WTC11 (cell line): ENCODE results near the gene BBS4. TPM values are rescaled to one million over a fixed set of nuclear protein-coding genes. Genes with fewer than 3 reads are reported as not detected.

Experiments used
- ATAC-seq: fragments of 200-7000 bp; cut with Tn5 transposase; 2 replicates; pipeline ENCODE4 v1.10.0; 2021; ENCODE audit warnings: mild to moderate bottlenecking, moderate library complexity
- CTCF ChIA-PET: fragments of 300-600 bp; sonication (Branson Sonifier 250); formaldehyde crosslinking; loops from one replicate; lab custom pipeline; 2021; ENCODE audit warnings: antibody characterized with exemption; lab: Charles Lee
- POLR2A ChIA-PET: fragments of 350-600 bp; sonication (Branson Sonifier 250); formaldehyde crosslinking; loops from one replicate; lab custom pipeline; 2021; ENCODE audit warnings: antibody characterized with exemption; lab: Charles Lee
- DNase-seq: peaks from one replicate; pipeline ENCODE4 v3.0.0; 2021; ENCODE audit warnings: low spot score
- H3K27ac Mint-ChIP-seq: 2 replicates; pipeline ENCODE4 v1.8.0; 2021; ENCODE audit warnings: mixed read lengths
- H3K27me3 Mint-ChIP-seq: 2 replicates; pipeline ENCODE4 v1.8.0; 2021; ENCODE audit warnings: low read depth, mild to moderate bottlenecking, moderate library complexity, mixed read lengths
- H3K36me3 Mint-ChIP-seq: 2 replicates; pipeline ENCODE4 v1.8.0; 2021; ENCODE audit warnings: mixed read lengths
- H3K4me1 Mint-ChIP-seq: 2 replicates; pipeline ENCODE4 v1.8.0; 2022; ENCODE audit warnings: mixed read lengths
- H3K4me3 Mint-ChIP-seq: 2 replicates; pipeline ENCODE4 v1.8.0; 2021; ENCODE audit warnings: mild to moderate bottlenecking, moderate library complexity, mixed read lengths
- H3K9me3 Mint-ChIP-seq: 2 replicates; pipeline ENCODE4 v1.8.0; 2021; ENCODE audit warnings: mixed read lengths
- ATF1 ChIP-seq: sonication (generic); formaldehyde crosslinking; IDR thresholded peaks from 2 replicates; pipeline ENCODE4 v1.8.1; 2023; ENCODE audit warnings: mild to moderate bottlenecking, moderate library complexity, missing genetic modification reagents
- CBFB ChIP-seq: sonication (generic); formaldehyde crosslinking; IDR thresholded peaks from 2 replicates; pipeline ENCODE4 v1.8.1; 2022; ENCODE audit warnings: mild to moderate bottlenecking, low read depth, missing genetic modification reagents
- ESRRA ChIP-seq: sonication (generic); formaldehyde crosslinking; IDR thresholded peaks from 2 replicates; pipeline ENCODE4 v1.8.1; 2022; ENCODE audit warnings: mild to moderate bottlenecking, missing genetic modification reagents, borderline replicate concordance
- ETV6 ChIP-seq: sonication (generic); formaldehyde crosslinking; IDR thresholded peaks from 2 replicates; pipeline ENCODE4 v1.8.1; 2022; ENCODE audit warnings: mild to moderate bottlenecking, missing genetic modification reagents
- GABPB1 ChIP-seq: sonication (generic); formaldehyde crosslinking; IDR thresholded peaks from 2 replicates; pipeline ENCODE4 v1.8.1; 2023; ENCODE audit warnings: mild to moderate bottlenecking, missing genetic modification reagents
- GRHL2 ChIP-seq: fragments of 250-450 bp; sonication (Bioruptor Pico); IDR thresholded peaks from 2 replicates; pipeline ENCODE4 v1.8.0; 2022; ENCODE audit warnings: mild to moderate bottlenecking, moderate library complexity; ENCODE audit not compliant: insufficient replicate concordance, severe bottlenecking
- HMGA2 ChIP-seq: fragments of 250-450 bp; sonication (Bioruptor Pico); IDR thresholded peaks from 2 replicates; pipeline ENCODE4 v1.4.0; 2021; ENCODE audit warnings: mild to moderate bottlenecking, moderate library complexity
- JUN ChIP-seq: sonication (generic); formaldehyde crosslinking; IDR thresholded peaks from 2 replicates; pipeline ENCODE4 v1.8.0; 2023; ENCODE audit warnings: mild to moderate bottlenecking, missing genetic modification reagents
- MLX ChIP-seq: sonication (generic); formaldehyde crosslinking; IDR thresholded peaks from 2 replicates; pipeline ENCODE4 v1.8.1; 2023; ENCODE audit warnings: mild to moderate bottlenecking, missing genetic modification reagents, moderate library complexity
- MYBL2 ChIP-seq: sonication (generic); formaldehyde crosslinking; IDR thresholded peaks from 2 replicates; pipeline ENCODE4 v1.8.1; 2023; ENCODE audit warnings: mild to moderate bottlenecking, moderate library complexity, missing genetic modification reagents
- NFATC4 ChIP-seq: fragments of 250-450 bp; sonication (Bioruptor Pico); IDR thresholded peaks from 2 replicates; pipeline ENCODE4 v1.9.0; 2021; ENCODE audit warnings: mild to moderate bottlenecking
- NR1H2 ChIP-seq: sonication (generic); formaldehyde crosslinking; IDR thresholded peaks from 2 replicates; pipeline ENCODE4 v1.9.0; 2021; ENCODE audit warnings: mild to moderate bottlenecking, moderate library complexity, missing genetic modification reagents
- PRDM15 ChIP-seq: sonication (generic); formaldehyde crosslinking; IDR thresholded peaks from 2 replicates; pipeline ENCODE4 v1.8.0; 2022; ENCODE audit warnings: missing genetic modification reagents
- SMAD3 ChIP-seq: sonication (generic); formaldehyde crosslinking; IDR thresholded peaks from 2 replicates; pipeline ENCODE4 v1.8.0; 2022; ENCODE audit warnings: missing genetic modification reagents, mild to moderate bottlenecking, borderline replicate concordance
- SOX15 ChIP-seq: fragments of 250-450 bp; sonication (Bioruptor Pico); IDR thresholded peaks from 2 replicates; pipeline ENCODE4 v1.9.0; 2021; ENCODE audit warnings: mild to moderate bottlenecking
- SP1 ChIP-seq: sonication (generic); formaldehyde crosslinking; conservative IDR thresholded peaks from 2 replicates; pipeline ENCODE4 v1.8.1; 2022; ENCODE audit warnings: missing genetic modification reagents
- STAT6 ChIP-seq: sonication (generic); formaldehyde crosslinking; conservative IDR thresholded peaks from 2 replicates; pipeline ENCODE4 v1.8.1; 2023; ENCODE audit warnings: mild to moderate bottlenecking, low read depth, missing genetic modification reagents, moderate library complexity
- ZNF121 ChIP-seq: sonication (generic); formaldehyde crosslinking; IDR thresholded peaks from 2 replicates; pipeline ENCODE4 v1.8.0; 2023; ENCODE audit warnings: missing genetic modification reagents
- ZNF263 ChIP-seq: sonication (generic); formaldehyde crosslinking; IDR thresholded peaks from 2 replicates; pipeline ENCODE4 v1.8.1; 2022; ENCODE audit warnings: low read depth, mild to moderate bottlenecking, moderate library complexity, missing genetic modification reagents
- ZNF512 ChIP-seq: sonication (generic); formaldehyde crosslinking; IDR thresholded peaks from 2 replicates; pipeline ENCODE4 v1.8.1; 2022; ENCODE audit warnings: missing genetic modification reagents, borderline replicate concordance
- ZNF671 ChIP-seq: fragments of 250-450 bp; sonication (Bioruptor Pico); IDR thresholded peaks from 2 replicates; pipeline ENCODE4 v1.8.0; 2021; ENCODE audit warnings: mild to moderate bottlenecking
- total RNA-seq: library from RNA; stranded (reverse); gene quantifications from 3 replicates; pipeline ENCODE4 v1.2.3, GENCODE V29; 2021
- TF ChIP-seq, protein P1 (sequence below): fragments of 250-450 bp; sonication (Bioruptor Pico); IDR thresholded peaks from 2 replicates; pipeline ENCODE4 v1.9.0; 2021; ENCODE audit warnings: mild to moderate bottlenecking, borderline replicate concordance

BBS4 gene
- total RNA-seq, 1 experiment from 2014 or later: 35.6 TPM

- TF ChIP-seq STAT6 (CRISPR knock-in tag) (no peak), HMGA2 (CRISPR knock-in tag) (no peak), ESRRA (CRISPR knock-in tag) (no peak), SOX15 (CRISPR knock-in tag) (no peak)
Measured at GRCh38 chr15:72785841-72786240, 99.8 kb downstream of the BBS4 start (continued).

- TF ChIP-seq JUN (CRISPR knock-in tag) (no peak), ATF1 (CRISPR knock-in tag) (no peak), CBFB (no peak), ZNF671 (CRISPR knock-in tag) (no peak), ETV6 (CRISPR knock-in tag) (no peak), SP1 (CRISPR knock-in tag) (no peak), SMAD3 (CRISPR knock-in tag) (no peak), ZNF512 (CRISPR knock-in tag) (no peak), GRHL2 (no peak), ZNF263 (CRISPR knock-in tag) (no peak), HMGA2 (CRISPR knock-in tag) (no peak), NFATC4 (CRISPR knock-in tag) (no peak), MYBL2 (CRISPR knock-in tag) (no peak)
- CTCF ChIA-PET: interaction anchor here (0.9 kb wide), 2 partner anchors 115 to 458 kb away, joined by 3 read pairs; no protein-coding TSS in a partner anchor
- POLR2A ChIA-PET: no interaction called here
- DNase-seq (no peak), ATAC-seq (no peak)
- Mint-ChIP-seq H3K9me3 (no peaks in the 10 kb centered on the region), H3K27me3 (peaks cover 3% of the 10 kb centered on the region), H3K27ac (no peak overlapping the region), H3K4me3 (no peak overlapping the region), H3K4me1 (peaks cover 17% of the 10 kb centered on the region), H3K36me3 (no peaks in the 10 kb centered on the region)
Measured at GRCh38 chr15:72786242-72786641, 100.2 kb downstream of the BBS4 start.

DNA sequence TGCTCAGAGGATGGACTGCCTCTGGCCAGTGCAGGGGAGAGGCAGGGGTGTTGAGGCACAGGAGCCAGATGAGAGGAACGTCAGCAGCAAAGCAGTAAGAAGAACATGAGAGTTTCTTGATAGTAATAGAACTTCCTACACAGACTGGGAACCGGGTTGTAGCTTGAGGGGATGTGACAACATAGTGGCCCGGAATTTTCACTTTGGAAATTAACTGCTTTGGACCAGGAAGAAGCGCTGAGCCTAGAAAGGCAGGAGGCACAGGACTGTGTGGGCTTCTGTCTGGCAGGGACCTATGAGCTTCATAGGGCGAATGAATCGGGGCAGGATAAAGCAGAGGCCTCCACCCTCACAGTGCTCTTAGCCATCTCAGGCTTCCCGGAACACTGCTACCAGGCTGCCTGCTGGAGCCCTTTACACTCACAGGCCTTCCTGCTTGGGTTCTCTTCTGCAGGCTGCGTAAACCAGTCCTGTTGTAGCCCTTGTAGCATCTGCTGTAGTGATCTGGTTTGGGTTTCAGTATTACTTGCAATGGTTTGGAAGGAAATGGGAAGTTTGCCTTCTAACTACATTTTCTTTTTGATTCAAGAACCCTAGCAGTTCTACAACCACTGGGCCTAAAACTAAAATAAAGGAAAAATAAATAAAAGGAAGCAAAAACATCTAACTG lies 100.8 kb downstream of the BBS4 start:
- Mint-ChIP-seq H3K36me3 (no peaks in the 10 kb centered on the region), H3K4me1 (peaks cover 12% of the 10 kb centered on the region), H3K27ac (no peak overlapping the region), H3K4me3 (no peak overlapping the region), H3K9me3 (0 out of 2 replicates have a peak, but pooled peaks cover 4% of the 10 kb centered on the region), H3K27me3 (peaks cover 5% of the 10 kb centered on the region)
- TF ChIP-seq PRDM15 (no peak), ZNF121 (CRISPR knock-in tag) (no peak), NR1H2 (CRISPR knock-in tag) (no peak), GABPB1 (CRISPR knock-in tag) (no peak), MLX (CRISPR knock-in tag) (no peak)
- TF ChIP-seq, protein P1, sequence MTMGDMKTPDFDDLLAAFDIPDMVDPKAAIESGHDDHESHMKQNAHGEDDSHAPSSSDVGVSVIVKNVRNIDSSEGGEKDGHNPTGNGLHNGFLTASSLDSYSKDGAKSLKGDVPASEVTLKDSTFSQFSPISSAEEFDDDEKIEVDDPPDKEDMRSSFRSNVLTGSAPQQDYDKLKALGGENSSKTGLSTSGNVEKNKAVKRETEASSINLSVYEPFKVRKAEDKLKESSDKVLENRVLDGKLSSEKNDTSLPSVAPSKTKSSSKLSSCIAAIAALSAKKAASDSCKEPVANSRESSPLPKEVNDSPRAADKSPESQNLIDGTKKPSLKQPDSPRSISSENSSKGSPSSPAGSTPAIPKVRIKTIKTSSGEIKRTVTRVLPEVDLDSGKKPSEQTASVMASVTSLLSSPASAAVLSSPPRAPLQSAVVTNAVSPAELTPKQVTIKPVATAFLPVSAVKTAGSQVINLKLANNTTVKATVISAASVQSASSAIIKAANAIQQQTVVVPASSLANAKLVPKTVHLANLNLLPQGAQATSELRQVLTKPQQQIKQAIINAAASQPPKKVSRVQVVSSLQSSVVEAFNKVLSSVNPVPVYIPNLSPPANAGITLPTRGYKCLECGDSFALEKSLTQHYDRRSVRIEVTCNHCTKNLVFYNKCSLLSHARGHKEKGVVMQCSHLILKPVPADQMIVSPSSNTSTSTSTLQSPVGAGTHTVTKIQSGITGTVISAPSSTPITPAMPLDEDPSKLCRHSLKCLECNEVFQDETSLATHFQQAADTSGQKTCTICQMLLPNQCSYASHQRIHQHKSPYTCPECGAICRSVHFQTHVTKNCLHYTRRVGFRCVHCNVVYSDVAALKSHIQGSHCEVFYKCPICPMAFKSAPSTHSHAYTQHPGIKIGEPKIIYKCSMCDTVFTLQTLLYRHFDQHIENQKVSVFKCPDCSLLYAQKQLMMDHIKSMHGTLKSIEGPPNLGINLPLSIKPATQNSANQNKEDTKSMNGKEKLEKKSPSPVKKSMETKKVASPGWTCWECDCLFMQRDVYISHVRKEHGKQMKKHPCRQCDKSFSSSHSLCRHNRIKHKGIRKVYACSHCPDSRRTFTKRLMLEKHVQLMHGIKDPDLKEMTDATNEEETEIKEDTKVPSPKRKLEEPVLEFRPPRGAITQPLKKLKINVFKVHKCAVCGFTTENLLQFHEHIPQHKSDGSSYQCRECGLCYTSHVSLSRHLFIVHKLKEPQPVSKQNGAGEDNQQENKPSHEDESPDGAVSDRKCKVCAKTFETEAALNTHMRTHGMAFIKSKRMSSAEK (CRISPR knock-in tag): no peak
- POLR2A ChIA-PET: no interaction called here
- DNase-seq: no peak
- CTCF ChIA-PET: interaction anchor here (0.9 kb wide), 2 partner anchors 116 to 457 kb away, joined by 3 read pairs; no protein-coding TSS in a partner anchor
- no peak for ATAC-seq
